ENCODE data around the gene PGM5.

DNA sequence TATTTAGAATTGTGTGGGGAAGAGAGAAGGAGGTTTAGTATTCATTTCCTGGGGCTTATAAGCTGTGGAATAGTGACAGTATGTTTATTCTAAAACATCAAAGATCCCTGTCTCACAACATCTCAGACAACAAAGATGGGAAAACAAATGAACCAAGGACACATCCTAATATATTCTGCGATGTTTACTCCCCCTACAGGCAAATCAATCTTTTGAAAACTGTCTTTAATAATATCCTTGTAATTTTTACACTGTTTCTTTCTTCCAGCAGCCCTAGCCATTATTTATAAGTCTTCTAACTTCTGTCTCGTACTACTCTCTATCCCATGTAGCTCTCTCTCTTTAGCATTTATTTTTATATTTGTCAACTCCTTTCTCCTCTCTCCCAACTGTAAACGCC lies 217.7 kb downstream of the PGM5 start:
- no peak for TF ChIP-seq SUZ12 (IDR thresholded peaks at IDR 0.05; ENCODE audit: extremely low read depth, insufficient read depth, insufficient read length)
- no peak for TF ChIP-seq YY1 (IDR thresholded peaks at IDR 0.05; ENCODE audit: insufficient read depth, insufficient read length)
